Colonic mucosa (tissue), 4 donors: ENCODE data around the gene MAP4. TPM values are rescaled to one million over a fixed set of nuclear protein-coding genes. Genes with fewer than 3 reads are reported as not detected.

Experiments used
- DNase-seq: peaks from one replicate; pipeline ENCODE4 v3.0.0-alpha.2; 2020
- H3K27ac ChIP-seq: fragments of 200-600 bp; one replicate; pipeline ENCODE4 v1.8.0; 2021
- H3K27me3 ChIP-seq: fragments of 200-600 bp; one replicate; pipeline ENCODE4 v1.8.0; 2021
- H3K36me3 ChIP-seq: fragments of 200-600 bp; one replicate; pipeline ENCODE4 v1.8.0; 2021
- H3K4me1 ChIP-seq: fragments of 200-600 bp; one replicate; pipeline ENCODE4 v1.8.0; 2021; ENCODE audit warnings: mild to moderate bottlenecking
- H3K4me3 ChIP-seq: fragments of 200-600 bp; one replicate; pipeline ENCODE4 v1.8.0; 2021
- H3K9ac ChIP-seq, 2 donors: one replicate each; pipeline ENCODE4 v1.7.0; 2013; ENCODE audit warnings: control low read depth in 2 of 2, low read depth in 2 of 2, low read length in 2 of 2
- H3K9me3 ChIP-seq: fragments of 200-600 bp; one replicate; pipeline ENCODE4 v1.8.0; 2021
- intact Hi-C: fragments of 100-400 bp; cut with DNase I; formaldehyde crosslinking; loops from one replicate; pipeline ENCODE4 v1.14.1; 2022
- total RNA-seq, 2 donors: library from RNA; stranded (reverse); fragmentation: NEBNext Ultra II Directional in 1 of 2; extraction: Animal tissue kit (Norgen Biotek cat#: 25700) in 1 of 2; gene quantifications; one replicate each; pipeline ENCODE4 v1.2.1, GENCODE V29; 2021
- TF ChIP-seq, protein P1 (sequence below): fragments of 200-600 bp; IDR thresholded peaks from one replicate; pipeline ENCODE4 v1.8.0; 2022; ENCODE audit warnings: antibody characterized with exemption, mild to moderate bottlenecking
- donor health status: healthy.
- donor health status: DM: no; HTN: no; CAD: no.
- donor health status: DM: no; HTN: no; CAD: no.

MAP4 gene
- total RNA-seq, 2 donors from 2014 or later = 117 to 132 TPM

GRCh38 chr3:47961036-47961435, 55.2 kb downstream of the MAP4 start:
- DNase-seq = no peak
- intact Hi-C loops = no loop called here
- Histone ChIP-seq H3K36me3 (no peaks in the 10 kb centered on the region), H3K9ac (no peak overlapping the region), H3K4me1 (no peaks in the 10 kb centered on the region), H3K27me3 (no peaks in the 10 kb centered on the region), H3K4me3 (no peak overlapping the region), H3K27ac (no peak overlapping the region), H3K9me3 (no peaks in the 10 kb centered on the region)
- TF ChIP-seq, protein P1, sequence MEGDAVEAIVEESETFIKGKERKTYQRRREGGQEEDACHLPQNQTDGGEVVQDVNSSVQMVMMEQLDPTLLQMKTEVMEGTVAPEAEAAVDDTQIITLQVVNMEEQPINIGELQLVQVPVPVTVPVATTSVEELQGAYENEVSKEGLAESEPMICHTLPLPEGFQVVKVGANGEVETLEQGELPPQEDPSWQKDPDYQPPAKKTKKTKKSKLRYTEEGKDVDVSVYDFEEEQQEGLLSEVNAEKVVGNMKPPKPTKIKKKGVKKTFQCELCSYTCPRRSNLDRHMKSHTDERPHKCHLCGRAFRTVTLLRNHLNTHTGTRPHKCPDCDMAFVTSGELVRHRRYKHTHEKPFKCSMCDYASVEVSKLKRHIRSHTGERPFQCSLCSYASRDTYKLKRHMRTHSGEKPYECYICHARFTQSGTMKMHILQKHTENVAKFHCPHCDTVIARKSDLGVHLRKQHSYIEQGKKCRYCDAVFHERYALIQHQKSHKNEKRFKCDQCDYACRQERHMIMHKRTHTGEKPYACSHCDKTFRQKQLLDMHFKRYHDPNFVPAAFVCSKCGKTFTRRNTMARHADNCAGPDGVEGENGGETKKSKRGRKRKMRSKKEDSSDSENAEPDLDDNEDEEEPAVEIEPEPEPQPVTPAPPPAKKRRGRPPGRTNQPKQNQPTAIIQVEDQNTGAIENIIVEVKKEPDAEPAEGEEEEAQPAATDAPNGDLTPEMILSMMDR = no peak

GRCh38 chr3:47956521-47956920, 59.7 kb downstream of the MAP4 start:
- intact Hi-C loops = no loop called here
- Histone ChIP-seq H3K9ac (no peak overlapping the region), H3K4me1 (no peaks in the 10 kb centered on the region), H3K36me3 (no peaks in the 10 kb centered on the region), H3K4me3 (no peak overlapping the region), H3K9me3 (no peaks in the 10 kb centered on the region), H3K27me3 (no peaks in the 10 kb centered on the region), H3K27ac (no peak overlapping the region)
- TF ChIP-seq, protein P1 = no peak
- no peak for DNase-seq

DNA sequence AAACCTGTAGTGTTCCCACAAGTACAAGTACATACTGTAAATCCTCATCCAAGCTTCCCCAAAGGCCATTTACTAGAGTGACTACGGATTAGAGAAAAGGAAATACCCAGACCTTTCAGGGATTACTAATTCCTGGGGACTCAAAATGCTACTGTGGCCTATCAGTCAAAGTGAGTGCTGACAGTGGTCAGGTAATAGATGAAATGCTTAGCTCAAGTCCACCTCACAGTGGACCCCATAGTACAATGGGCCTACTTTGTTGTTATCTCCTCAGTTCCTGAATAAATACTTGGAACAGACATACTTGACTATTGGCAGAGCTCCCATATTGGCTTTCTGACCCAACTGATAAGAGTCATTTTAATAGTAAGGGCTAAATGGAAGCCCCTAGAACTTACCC, 61.6 kb downstream of the MAP4 start:
- intact Hi-C loops = no loop called here
- no peak overlapping the region for H3K27ac ChIP-seq
- H3K9me3 ChIP-seq = no peaks in the 10 kb centered on the region
- DNase-seq = no peak
- no peak overlapping the region for H3K4me3 ChIP-seq
- no peak overlapping the region for H3K9ac ChIP-seq
- no peaks in the 10 kb centered on the region for H3K36me3 ChIP-seq
- TF ChIP-seq, protein P1 = no peak
- H3K27me3 ChIP-seq = no peaks in the 10 kb centered on the region
- H3K4me1 ChIP-seq = no peaks in the 10 kb centered on the region

GRCh38 chr3:47950453-47951169, 65.6 kb downstream of the MAP4 start:
- no peak overlapping the region for H3K27ac ChIP-seq
- H3K27me3 ChIP-seq = no peaks in the 10 kb centered on the region
- no peak for DNase-seq
- no peaks in the 10 kb centered on the region for H3K4me1 ChIP-seq
- H3K9me3 ChIP-seq = no peaks in the 10 kb centered on the region
- intact Hi-C loops = no loop called here
- no peak overlapping the region for H3K9ac ChIP-seq
- no peaks in the 10 kb centered on the region for H3K36me3 ChIP-seq
- TF ChIP-seq, protein P1 = no peak
- no peak overlapping the region for H3K4me3 ChIP-seq

DNA sequence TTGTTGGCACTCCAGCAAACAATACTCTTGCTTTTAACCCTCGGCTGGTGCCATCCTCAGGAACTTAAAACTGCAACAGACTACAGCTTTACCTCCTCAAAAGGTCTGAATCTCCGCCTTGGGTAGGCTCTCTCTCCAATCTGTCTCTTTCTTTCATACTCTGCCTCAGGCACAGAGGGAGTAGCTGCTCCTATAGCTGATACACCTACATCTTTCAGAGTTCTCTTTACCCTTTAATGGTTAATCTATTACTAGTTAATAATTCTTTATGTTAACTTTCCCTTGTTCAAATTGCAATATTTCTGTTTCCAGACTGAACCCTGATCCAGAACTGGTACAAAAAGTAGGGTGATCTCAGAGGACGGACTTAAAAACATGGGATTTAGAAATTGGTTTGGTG, 66.2 kb downstream of the MAP4 start:
- no peak for DNase-seq
- Histone ChIP-seq H3K9ac (no peak overlapping the region), H3K27ac (no peak overlapping the region), H3K36me3 (no peaks in the 10 kb centered on the region), H3K9me3 (no peaks in the 10 kb centered on the region), H3K4me1 (no peaks in the 10 kb centered on the region), H3K27me3 (no peaks in the 10 kb centered on the region), H3K4me3 (no peak overlapping the region)
- intact Hi-C loops = no loop called here
- TF ChIP-seq, protein P1 = no peak
